H9 (cell line): ENCODE measurements around the gene INCENP. TPM values are rescaled to one million over a fixed set of nuclear protein-coding genes. Genes with fewer than 3 reads are reported as not detected.

ENCODE experiments used
- DNase-seq: peaks from one replicate; pipeline ENCODE4 v3.0.0-alpha.2; 2017
- H2AFZ ChIP-seq: one replicate; pipeline ENCODE4 v1.6.1; 2013; ENCODE audit warnings: mild to moderate bottlenecking, low read length, control low read depth, moderate library complexity
- H2AK5ac ChIP-seq: 2 replicates; pipeline ENCODE4 v1.6.1; 2013; ENCODE audit warnings: low read length, control low read depth, mixed read lengths; ENCODE audit not compliant: insufficient read length
- H2BK120ac ChIP-seq: one replicate; pipeline ENCODE4 v1.6.1; 2013; ENCODE audit warnings: low read depth, mild to moderate bottlenecking, low read length, control low read depth, inconsistent platforms; ENCODE audit not compliant: poor library complexity, severe bottlenecking
- H2BK12ac ChIP-seq: 2 replicates; pipeline ENCODE4 v1.6.1; 2013; ENCODE audit warnings: low read length, control low read depth, mixed read lengths, low read depth; ENCODE audit not compliant: insufficient read length
- H2BK15ac ChIP-seq: 2 replicates; pipeline ENCODE4 v1.6.1; 2013; ENCODE audit warnings: low read depth, low read length, control low read depth
- H2BK20ac ChIP-seq: one replicate; pipeline ENCODE4 v1.6.1; 2013; ENCODE audit warnings: low read depth, mild to moderate bottlenecking, low read length, control low read depth, inconsistent platforms; ENCODE audit not compliant: poor library complexity, severe bottlenecking
- H2BK5ac ChIP-seq: 2 replicates; pipeline ENCODE4 v1.6.1; 2013; ENCODE audit warnings: low read length, control low read depth, mixed read lengths; ENCODE audit not compliant: insufficient read length
- H3K14ac ChIP-seq: 2 replicates; pipeline ENCODE4 v1.6.1; 2013; ENCODE audit warnings: low read length, control low read depth; ENCODE audit not compliant: insufficient read depth
- H3K18ac ChIP-seq: 2 replicates; pipeline ENCODE4 v1.6.1; 2013; ENCODE audit warnings: low read depth, mild to moderate bottlenecking, mixed read lengths, low read length, control low read depth; ENCODE audit not compliant: insufficient read length
- H3K23ac ChIP-seq: 2 replicates; pipeline ENCODE4 v1.6.1; 2013; ENCODE audit warnings: low read length, control low read depth, mixed read lengths, low read depth; ENCODE audit not compliant: insufficient read length
- H3K23me2 ChIP-seq: 2 replicates; pipeline ENCODE4 v1.6.1; 2013; ENCODE audit warnings: low read depth, mild to moderate bottlenecking, mixed read lengths, low read length, control low read depth; ENCODE audit not compliant: insufficient read length, poor library complexity, severe bottlenecking
- H3K27ac ChIP-seq: 2 replicates; pipeline ENCODE4 v1.5.1; 2013; ENCODE audit warnings: low read length, control low read depth, mixed read lengths, low read depth; ENCODE audit not compliant: insufficient read length
- H3K27me3 ChIP-seq: 2 replicates; pipeline ENCODE4 v1.6.1; 2013; ENCODE audit warnings: low read length, control low read depth, inconsistent platforms; ENCODE audit not compliant: insufficient read depth
- H3K4ac ChIP-seq: 2 replicates; pipeline ENCODE4 v1.6.1; 2013; ENCODE audit warnings: low read depth, mild to moderate bottlenecking, control low read depth, inconsistent platforms, low read length, moderate library complexity
- H3K4me1 ChIP-seq: 2 replicates; pipeline ENCODE4 v1.6.1; 2013; ENCODE audit warnings: low read length, control low read depth, inconsistent platforms; ENCODE audit not compliant: insufficient read depth
- H3K4me2 ChIP-seq: 2 replicates; pipeline ENCODE4 v1.6.1; 2013; ENCODE audit warnings: low read length, control low read depth, mixed read lengths; ENCODE audit not compliant: insufficient read length, insufficient read depth
- H3K56ac ChIP-seq: 2 replicates; pipeline ENCODE4 v1.6.1; 2013; ENCODE audit warnings: low read depth, mild to moderate bottlenecking, mixed read lengths, low read length, control low read depth; ENCODE audit not compliant: insufficient read length
- H3K79me1 ChIP-seq: 2 replicates; pipeline ENCODE4 v1.6.1; 2013; ENCODE audit warnings: low read depth, mild to moderate bottlenecking, moderate library complexity, low read length, control low read depth, inconsistent platforms; ENCODE audit not compliant: insufficient read depth, poor library complexity, severe bottlenecking
- H3K79me2 ChIP-seq: 2 replicates; pipeline ENCODE4 v1.6.1; 2013; ENCODE audit warnings: low read length, control low read depth, inconsistent platforms; ENCODE audit not compliant: insufficient read depth
- H3K9ac ChIP-seq: 2 replicates; pipeline ENCODE4 v1.6.1; 2013; ENCODE audit warnings: low read length, control low read depth, mixed read lengths; ENCODE audit not compliant: insufficient read length; ENCODE audit errors: extremely low read depth
- H3K9me3 ChIP-seq: one replicate; pipeline ENCODE4 v1.6.1; 2013; ENCODE audit warnings: low read depth, low read length, inconsistent platforms; ENCODE audit not compliant: control insufficient read depth
- H3T11ph ChIP-seq: one replicate; pipeline ENCODE4 v1.6.1; 2013; ENCODE audit warnings: mild to moderate bottlenecking, low read length, control low read depth, inconsistent platforms
- H4K20me1 ChIP-seq: one replicate; pipeline ENCODE4 v1.6.1; 2013; ENCODE audit not compliant: control insufficient read depth, insufficient read length, insufficient read depth
- H4K5ac ChIP-seq: 2 replicates; pipeline ENCODE4 v1.6.1; 2013; ENCODE audit warnings: low read depth, mild to moderate bottlenecking, mixed read lengths, low read length, control low read depth; ENCODE audit not compliant: insufficient read length
- H4K8ac ChIP-seq: replicated peaks from 2 replicates; pipeline ENCODE4 v1.6.1; 2013; ENCODE audit warnings: low read length, control low read depth, mixed read lengths, low read depth; ENCODE audit not compliant: insufficient read length
- H4K91ac ChIP-seq: 2 replicates; pipeline ENCODE4 v1.6.1; 2013; ENCODE audit warnings: low read depth, mild to moderate bottlenecking, moderate library complexity, mixed read lengths, low read length, control low read depth; ENCODE audit not compliant: insufficient read length
- H3K27ac Mint-ChIP-seq, 3 experiments: 2 replicates in 2 of 3; 3 replicates in 1 of 3; pipeline ENCODE4 v1.8.0; 2020 to 2021; ENCODE audit warnings: mixed read lengths in 3 of 3, mild to moderate bottlenecking in 1 of 3, moderate library complexity in 1 of 3
- H3K27me3 Mint-ChIP-seq: 2 replicates; pipeline ENCODE4 v1.8.0; 2021; ENCODE audit warnings: low read depth, mild to moderate bottlenecking, moderate library complexity, mixed read lengths
- H3K36me3 Mint-ChIP-seq, 3 experiments: 2 replicates in 2 of 3; 3 replicates in 1 of 3; pipeline ENCODE4 v1.8.0; 2020 to 2021; ENCODE audit warnings: low read depth in 3 of 3, mixed read lengths in 3 of 3; ENCODE audit not compliant: insufficient read depth in 1 of 3
- H3K4me1 Mint-ChIP-seq, 2 experiments: 2 replicates each; pipeline ENCODE4 v1.8.0; 2020; ENCODE audit warnings: mixed read lengths in 2 of 2
- H3K4me3 Mint-ChIP-seq, 2 experiments: 2 replicates in 1 of 2; 3 replicates in 1 of 2; pipeline ENCODE4 v1.8.0; 2020 to 2021; ENCODE audit warnings: mild to moderate bottlenecking in 2 of 2, mixed read lengths in 2 of 2, moderate library complexity in 1 of 2
- H3K9me3 Mint-ChIP-seq, 2 experiments: 2 replicates in 1 of 2; 3 replicates in 1 of 2; pipeline ENCODE4 v1.8.0; 2020; ENCODE audit warnings: mild to moderate bottlenecking in 2 of 2, mixed read lengths in 2 of 2, moderate library complexity in 1 of 2
- CTCF ChIP-seq: fragments of 200-600 bp; sonication (generic); conservative IDR thresholded peaks from 3 replicates; pipeline ENCODE4 v1.8.0; 2021; ENCODE audit warnings: antibody characterized with exemption, mild to moderate bottlenecking
- WGBS: extraction: QIAGEN DNeasy Blood & Tissue Kit; methylation state at CpG from one replicate; pipeline ENCODE4 v1.1.7; 2013; ENCODE audit warnings: missing lambda C conversion rate, low lambda C conversion rate, mixed read lengths; ENCODE audit not compliant: insufficient read length; ENCODE audit errors: extremely low coverage; 5-methylcytosine and 5-hydroxymethylcytosine counted together
- total RNA-seq: library from RNA; stranded (reverse); gene quantifications from 2 replicates; pipeline ENCODE4 v1.2.1, GENCODE V29; 2021

The INCENP gene
- total RNA-seq, 1 experiment from 2014 or later, result 99.9 TPM

GRCh38 chr11:62176766-62177165 lies 53.0 kb downstream of the INCENP start:
- H3K23me2 ChIP-seq, result no peaks in the 10 kb centered on the region
- H3K4ac ChIP-seq, result no peak overlapping the region
- H2AFZ ChIP-seq, result no peak overlapping the region
- H2BK12ac ChIP-seq, result no peak overlapping the region
- no peak overlapping the region for H4K91ac ChIP-seq
- no peak overlapping the region for H2BK5ac ChIP-seq
- Mint-ChIP-seq H3K9me3 (no peaks in the 10 kb centered on the region), H3K4me1 (peaks cover 4% of the 10 kb centered on the region in 2 experiments), H3K27ac (no peak overlapping the region), H3K36me3 (no peaks in the 10 kb centered on the region), H3K27me3 (peaks cover 21% of the 10 kb centered on the region), H3K4me3 (no peak overlapping the region)
- H4K8ac ChIP-seq, result no peak overlapping the region
- H2AK5ac ChIP-seq, result no peak overlapping the region
- H2BK120ac ChIP-seq, result no peak overlapping the region
- no peak overlapping the region for H3K14ac ChIP-seq
- H3K79me1 ChIP-seq, result no peaks in the 10 kb centered on the region
- no peak overlapping the region for H2BK15ac ChIP-seq
- no peaks in the 10 kb centered on the region for H3K9me3 ChIP-seq
- no peak overlapping the region for H3T11ph ChIP-seq
- H4K20me1 ChIP-seq, result no peaks in the 10 kb centered on the region
- no peak overlapping the region for H3K4me2 ChIP-seq
- no peak overlapping the region for H3K56ac ChIP-seq
- H3K79me2 ChIP-seq, result no peaks in the 10 kb centered on the region
- H3K23ac ChIP-seq, result no peak overlapping the region
- no peak overlapping the region for H3K9ac ChIP-seq
- no peak overlapping the region for H3K18ac ChIP-seq
- no peak overlapping the region for H2BK20ac ChIP-seq
- WGBS, result no CpG with 5 or more reads among the region's 3 CpGs
- no peaks in the 10 kb centered on the region; the same call in 1 of the 2 replicates for H3K27me3 ChIP-seq
- TF ChIP-seq CTCF, result no peak
- no peak overlapping the region for H4K5ac ChIP-seq
- no peaks in the 10 kb centered on the region for H3K4me1 ChIP-seq
- no peak overlapping the region for H3K27ac ChIP-seq
- DNase-seq, result no peak
